Trophoblast cell (in vitro differentiated cells and primary cell): ENCODE measurements around the gene RREB1.
A peak's percentile ranks its signal among the peaks of the same experiment; 100 is the strongest.

ENCODE experiments used
- DNase-seq, 2 donors: peaks; one replicate each; pipeline ENCODE4 v3.0.0-alpha.2; 2016
- H2AFZ ChIP-seq: 2 replicates; pipeline ENCODE4 v1.6.1; 2013; ENCODE audit warnings: low read length, moderate library complexity, mild to moderate bottlenecking; ENCODE audit not compliant: insufficient read depth, poor library complexity
- H2AK5ac ChIP-seq: 2 replicates; pipeline ENCODE4 v1.6.1; 2013; ENCODE audit warnings: mild to moderate bottlenecking, low read length
- H2BK120ac ChIP-seq: 2 replicates; pipeline ENCODE4 v1.6.1; 2013; ENCODE audit warnings: low read length, mild to moderate bottlenecking, moderate library complexity; ENCODE audit not compliant: insufficient read depth, poor library complexity
- H2BK12ac ChIP-seq: 2 replicates; pipeline ENCODE4 v1.6.1; 2013; ENCODE audit warnings: mild to moderate bottlenecking, low read length, moderate library complexity
- H2BK5ac ChIP-seq: 2 replicates; pipeline ENCODE4 v1.6.1; 2013; ENCODE audit warnings: low read length, low read depth, moderate library complexity, mild to moderate bottlenecking; ENCODE audit not compliant: poor library complexity
- H3K14ac ChIP-seq: 2 replicates; pipeline ENCODE4 v1.6.1; 2013; ENCODE audit warnings: mild to moderate bottlenecking, low read length
- H3K18ac ChIP-seq: 2 replicates; pipeline ENCODE4 v1.6.1; 2013; ENCODE audit warnings: mild to moderate bottlenecking, low read length
- H3K23ac ChIP-seq: 2 replicates; pipeline ENCODE4 v1.6.1; 2013; ENCODE audit warnings: low read length
- H3K27ac ChIP-seq: 2 replicates; pipeline ENCODE4 v1.5.1; 2013; ENCODE audit warnings: low read depth, mild to moderate bottlenecking, inconsistent platforms, low read length, moderate library complexity
- H3K27me3 ChIP-seq: 2 replicates; pipeline ENCODE4 v1.6.1; 2013; ENCODE audit warnings: inconsistent platforms, mild to moderate bottlenecking, low read length, moderate library complexity; ENCODE audit not compliant: insufficient read depth
- H3K36me3 ChIP-seq, 2 experiments: 1 replicate in 1 of 2; 2 replicates in 1 of 2; pipeline ENCODE4 v1.6.1; 2013; ENCODE audit warnings: low read length in 2 of 2, mild to moderate bottlenecking in 2 of 2, moderate library complexity in 1 of 2; ENCODE audit not compliant: insufficient read depth in 2 of 2, control insufficient read depth in 1 of 2
- H3K4ac ChIP-seq: 2 replicates; pipeline ENCODE4 v1.6.1; 2013; ENCODE audit warnings: low read depth, mild to moderate bottlenecking, low read length, moderate library complexity
- H3K4me1 ChIP-seq, 2 experiments: 1 replicate in 1 of 2; 2 replicates in 1 of 2; pipeline ENCODE4 v1.6.1; 2013; ENCODE audit warnings: low read length in 2 of 2, mild to moderate bottlenecking in 2 of 2, moderate library complexity in 1 of 2; ENCODE audit not compliant: insufficient read depth in 2 of 2, control insufficient read depth in 1 of 2
- H3K4me2 ChIP-seq: 2 replicates; pipeline ENCODE4 v1.6.1; 2013; ENCODE audit warnings: inconsistent platforms, mild to moderate bottlenecking, low read length, moderate library complexity
- H3K4me3 ChIP-seq: 2 replicates; pipeline ENCODE4 v1.5.1; 2013; ENCODE audit warnings: mild to moderate bottlenecking, low read depth, low read length, inconsistent platforms
- H3K79me1 ChIP-seq: one replicate; pipeline ENCODE4 v1.6.1; 2013; ENCODE audit warnings: low read length
- H3K79me2 ChIP-seq: 2 replicates; pipeline ENCODE4 v1.6.1; 2013; ENCODE audit warnings: low read length, mild to moderate bottlenecking; ENCODE audit not compliant: control insufficient read depth, insufficient read depth, poor library complexity
- H3K9ac ChIP-seq: 2 replicates; pipeline ENCODE4 v1.6.1; 2013; ENCODE audit warnings: mild to moderate bottlenecking, low read length
- H3K9me3 ChIP-seq: 2 replicates; pipeline ENCODE4 v1.6.1; 2013; ENCODE audit warnings: low read depth, mild to moderate bottlenecking, control low read depth, inconsistent platforms, low read length; ENCODE audit not compliant: insufficient read depth
- H4K12ac ChIP-seq: 2 replicates; pipeline ENCODE4 v1.6.1; 2013; ENCODE audit warnings: low read depth, mild to moderate bottlenecking, low read length, moderate library complexity
- H4K8ac ChIP-seq: 2 replicates; pipeline ENCODE4 v1.6.1; 2013; ENCODE audit warnings: low read depth, mild to moderate bottlenecking, low read length, moderate library complexity
- H4K91ac ChIP-seq: one replicate; pipeline ENCODE4 v1.6.1; 2013; ENCODE audit warnings: low read depth, mild to moderate bottlenecking, low read length, moderate library complexity
- WGBS: extraction: QIAGEN DNeasy Blood & Tissue Kit; methylation state at CpG from one replicate; pipeline ENCODE4 v1.1.7; 2013; ENCODE audit warnings: missing lambda C conversion rate; ENCODE audit not compliant: insufficient read length, insufficient coverage; ENCODE audit errors: extremely low coverage; 5-methylcytosine and 5-hydroxymethylcytosine counted together

Gene RREB1

DNA sequence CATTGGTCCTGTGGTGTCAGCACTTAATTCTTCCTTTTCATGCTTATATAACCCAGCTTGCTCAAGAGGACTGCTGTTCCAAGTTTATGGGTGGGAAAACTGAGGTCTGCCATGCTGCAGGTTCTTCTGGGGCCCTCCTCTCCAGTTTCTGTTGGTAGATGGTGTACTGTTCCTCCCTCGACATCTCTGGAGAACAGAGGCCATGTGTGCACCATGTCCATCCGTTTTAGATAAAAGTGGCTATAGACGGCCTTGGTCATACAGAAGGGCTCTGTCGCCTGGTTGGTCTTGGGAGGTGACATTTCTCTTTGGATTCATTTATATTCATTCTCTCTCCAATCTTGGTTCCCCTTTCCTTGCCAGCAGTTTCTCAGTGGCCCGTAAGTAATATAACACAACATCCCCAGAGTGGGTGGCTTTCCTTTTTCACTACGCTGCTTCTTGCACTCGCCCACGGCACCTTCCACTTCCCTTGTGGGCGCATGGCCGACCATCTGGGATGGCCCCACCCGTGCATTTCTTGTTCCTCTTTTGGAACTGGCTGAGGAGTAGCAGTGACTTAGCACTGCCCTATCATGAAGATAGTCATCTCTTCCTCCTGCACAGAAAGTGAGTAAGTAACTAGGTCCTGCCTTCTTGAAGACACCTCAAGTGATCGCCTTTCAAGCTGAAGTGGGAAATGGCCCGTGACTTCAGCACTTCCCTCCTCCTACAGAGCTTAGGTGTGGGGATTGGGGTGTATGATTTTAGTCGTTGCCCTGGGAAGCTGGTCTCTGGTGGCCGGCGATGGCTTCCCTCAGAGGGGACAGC, 94.2 kb downstream of the RREB1 start:
- no peak overlapping the region for H4K91ac ChIP-seq
- H3K79me1 ChIP-seq, result no peaks in the 10 kb centered on the region
- H3K36me3 ChIP-seq, result peaks cover 23 to 31% of the 10 kb centered on the region in 2 experiments
- no peak overlapping the region for H4K8ac ChIP-seq
- no peak overlapping the region for H3K4ac ChIP-seq
- H3K27ac ChIP-seq, result no peak overlapping the region
- no peak overlapping the region for H3K4me3 ChIP-seq
- no peak overlapping the region for H3K14ac ChIP-seq
- peaks cover 16 to 22% of the 10 kb centered on the region in 2 experiments for H3K4me1 ChIP-seq
- no peak overlapping the region for H2AFZ ChIP-seq
- no peaks in the 10 kb centered on the region for H3K27me3 ChIP-seq
- no peak overlapping the region for H2AK5ac ChIP-seq
- no peak overlapping the region for H2BK120ac ChIP-seq
- no peak overlapping the region for H2BK5ac ChIP-seq
- no peak overlapping the region for H3K9ac ChIP-seq
- H3K18ac ChIP-seq, result no peak overlapping the region
- no peak overlapping the region for H2BK12ac ChIP-seq
- H3K9me3 ChIP-seq, result no peaks in the 10 kb centered on the region
- no CpG with 5 or more reads among the region's 16 CpGs for WGBS
- H3K79me2 ChIP-seq, result no peaks in the 10 kb centered on the region
- H3K4me2 ChIP-seq, result no peak overlapping the region
- DNase-seq, result peak; percentile 22 to 35
- H4K12ac ChIP-seq, result no peak overlapping the region
- no peak overlapping the region for H3K23ac ChIP-seq

DNA sequence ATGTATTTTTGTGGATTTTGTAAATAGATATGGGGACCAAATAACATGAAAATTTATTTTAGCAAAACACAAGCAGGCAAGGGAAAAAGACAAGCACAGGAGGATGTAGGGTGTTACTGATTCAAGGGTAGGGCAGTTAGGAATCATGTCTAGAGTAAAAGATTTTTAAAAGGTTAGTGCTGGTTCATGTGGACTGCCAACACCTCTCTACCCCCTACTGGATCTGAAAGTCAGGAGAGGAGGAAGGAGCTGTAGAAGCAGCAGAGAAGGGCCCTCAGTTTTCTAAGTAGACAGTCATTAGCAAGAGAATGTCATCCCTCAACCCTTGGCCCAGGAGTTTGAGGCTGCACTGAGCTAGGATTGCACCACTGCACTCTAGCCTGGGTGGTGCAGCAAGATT, 95.2 kb downstream of the RREB1 start:
- Histone ChIP-seq H3K9me3 (no peaks in the 10 kb centered on the region), H4K91ac (no peak overlapping the region), H2BK120ac (no peak overlapping the region), H4K8ac (no peak overlapping the region), H2AK5ac (no peak overlapping the region), H2BK12ac (no peak overlapping the region), H3K36me3 (peaks cover 23 to 26% of the 10 kb centered on the region in 2 experiments), H3K27me3 (no peaks in the 10 kb centered on the region), H3K23ac (no peak overlapping the region), H3K4me3 (no peak overlapping the region), H3K4me1 (peaks cover 16 to 22% of the 10 kb centered on the region in 2 experiments), H3K9ac (no peak overlapping the region), H3K4me2 (no peak overlapping the region), H2AFZ (no peak overlapping the region), H3K18ac (no peak overlapping the region), H3K79me2 (no peaks in the 10 kb centered on the region), H3K4ac (no peak overlapping the region), H3K27ac (no peak overlapping the region), H3K79me1 (no peaks in the 10 kb centered on the region), H2BK5ac (no peak overlapping the region), H3K14ac (no peak overlapping the region), H4K12ac (no peak overlapping the region)
- DNase-seq, result no peak

DNA sequence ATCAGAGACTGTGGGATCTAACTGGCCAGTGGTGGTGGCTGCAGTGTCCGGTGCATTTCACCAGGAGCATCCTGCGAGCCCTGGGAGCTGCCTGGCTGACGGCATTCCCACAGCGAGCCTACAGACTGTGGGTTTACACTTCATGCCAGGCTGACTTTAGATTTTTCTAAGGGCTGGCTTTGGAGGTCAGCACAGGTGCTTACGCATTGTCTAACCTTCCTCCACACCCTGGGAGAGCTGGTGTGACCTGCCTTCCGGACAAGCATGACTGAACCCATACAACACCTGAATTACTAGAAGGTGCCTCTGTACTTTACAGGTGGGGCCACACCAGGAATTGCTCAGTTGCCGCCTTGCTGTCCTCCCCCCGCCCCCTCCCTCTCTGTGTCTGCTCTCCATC, 96.2 kb downstream of the RREB1 start:
- Histone ChIP-seq H2AK5ac (no peak overlapping the region), H3K27me3 (no peaks in the 10 kb centered on the region), H3K4ac (no peak overlapping the region), H3K4me3 (no peak overlapping the region), H3K14ac (no peak overlapping the region), H3K79me1 (no peaks in the 10 kb centered on the region), H3K36me3 (peaks cover 27 to 30% of the 10 kb centered on the region in 2 experiments), H3K18ac (peak overlapping the region; percentile 4), H3K4me2 (no peak overlapping the region), H3K23ac (no peak overlapping the region), H2AFZ (no peak overlapping the region), H4K12ac (no peak overlapping the region), H3K4me1 (peaks cover 16 to 22% of the 10 kb centered on the region in 2 experiments), H2BK5ac (no peak overlapping the region), H4K91ac (no peak overlapping the region), H2BK120ac (no peak overlapping the region), H2BK12ac (no peak overlapping the region), H3K27ac (no peak overlapping the region), H4K8ac (no peak overlapping the region), H3K9ac (no peak overlapping the region), H3K9me3 (no peaks in the 10 kb centered on the region), H3K79me2 (no peaks in the 10 kb centered on the region)
- WGBS, result no CpG with 5 or more reads among the region's 8 CpGs
- no peak for DNase-seq

DNA sequence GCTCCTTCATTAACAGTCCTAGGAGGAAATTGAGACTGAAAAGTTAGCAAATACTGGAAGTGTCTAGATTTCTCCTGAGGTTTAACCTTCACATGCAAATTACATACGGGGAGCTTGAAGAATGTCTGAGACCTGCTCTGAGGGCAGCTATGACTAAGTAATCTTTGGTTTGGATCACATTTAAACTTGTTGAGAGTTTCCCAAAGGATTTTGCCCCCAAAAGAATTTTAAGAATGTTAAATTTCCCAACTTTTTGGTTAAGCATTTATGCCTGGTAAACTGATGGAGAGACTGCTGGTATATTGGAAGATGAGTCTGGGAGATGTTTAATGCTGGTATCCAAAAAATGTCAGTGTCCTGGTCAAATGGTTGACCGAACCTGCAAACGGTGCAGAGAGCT, 97.0 kb downstream of the RREB1 start:
- Histone ChIP-seq H4K91ac (no peak overlapping the region), H2BK120ac (no peak overlapping the region), H4K8ac (no peak overlapping the region), H3K4ac (no peak overlapping the region), H3K27me3 (no peaks in the 10 kb centered on the region), H3K4me2 (no peak overlapping the region), H4K12ac (no peak overlapping the region), H3K14ac (no peak overlapping the region), H3K23ac (no peak overlapping the region), H2BK5ac (peak overlapping the region; percentile 13), H3K27ac (no peak overlapping the region), H3K79me1 (no peaks in the 10 kb centered on the region), H3K79me2 (no peaks in the 10 kb centered on the region), H2AK5ac (no peak overlapping the region), H3K4me3 (no peak overlapping the region), H2AFZ (no peak overlapping the region), H3K4me1 (peaks cover 16 to 22% of the 10 kb centered on the region in 2 experiments), H3K36me3 (peaks cover 27 to 30% of the 10 kb centered on the region in 2 experiments), H2BK12ac (no peak overlapping the region), H3K9me3 (no peaks in the 10 kb centered on the region), H3K9ac (no peak overlapping the region), H3K18ac (peak overlapping the region; percentile 43)
- peak in 1 of 2 donors; percentile 60 for DNase-seq
- WGBS, result no CpG with 5 or more reads among the region's 3 CpGs
